Kidney (tissue), 14 donors: ENCODE results near the gene NUDT4. TPM values are rescaled to one million over a fixed set of nuclear protein-coding genes. Genes with fewer than 3 reads are reported as not detected.

Experiments used
- DNase-seq, 5 donors: peaks; one replicate each; pipeline ENCODE4 v3.0.0-alpha.2; 2013 to 2020
- FAIRE-seq: peaks from 2 replicates; lab custom pipeline; 2012; peaks lifted over from hg19 to GRCh38; lab: Jason Lieb, UNC
- H3K27ac ChIP-seq, 2 donors: one replicate each; pipeline ENCODE4 v1.7.0; 2013; ENCODE audit warnings: low read depth in 2 of 2, low read length in 2 of 2, inconsistent platforms in 1 of 2
- H3K27me3 ChIP-seq: one replicate; pipeline ENCODE4 v1.7.1; 2013; ENCODE audit warnings: low read length, inconsistent platforms; ENCODE audit not compliant: control insufficient read depth, insufficient read depth
- H3K36me3 ChIP-seq, 3 donors: one replicate each; pipeline versions ENCODE4 v1.7.0 to v1.7.1; 2013; ENCODE audit warnings: low read length in 3 of 3, control low read depth in 1 of 3, inconsistent platforms in 1 of 3; ENCODE audit not compliant: insufficient read depth in 3 of 3, control insufficient read depth in 2 of 3
- H3K4me1 ChIP-seq, 3 donors: one replicate each; pipeline versions ENCODE4 v1.7.0 to v1.7.1; 2013; ENCODE audit warnings: low read length in 3 of 3, inconsistent platforms in 1 of 3, low read depth in 1 of 3; ENCODE audit not compliant: control insufficient read depth in 2 of 3, insufficient read depth in 2 of 3
- H3K4me3 ChIP-seq, 3 donors: one replicate each; pipeline versions ENCODE4 v1.7.0 to v1.8.1; 2013; ENCODE audit warnings: low read length in 3 of 3, control low read depth in 1 of 3, inconsistent platforms in 1 of 3
- H3K9ac ChIP-seq, 3 donors: one replicate each; pipeline versions ENCODE4 v1.7.0 to v1.7.1; 2013; ENCODE audit warnings: low read length in 3 of 3, control low read depth in 1 of 3, inconsistent platforms in 1 of 3
- H3K9me3 ChIP-seq, 3 donors: one replicate each; pipeline versions ENCODE4 v1.7.0 to v1.7.1; 2013; ENCODE audit warnings: low read length in 3 of 3, control low read depth in 1 of 3, inconsistent platforms in 1 of 3; ENCODE audit not compliant: control insufficient read depth in 2 of 3, insufficient read depth in 1 of 3
- intact Hi-C: fragments of 100-400 bp; cut with DNase I; formaldehyde crosslinking; loops from one replicate; pipeline ENCODE4 v1.11.1; 2022
- polyA plus RNA-seq: library from polyadenylated mRNA; stranded (reverse); fragments of 350-450 nt; fragmentation: Illumina TruSeq; extraction: RNeasy Lipid Tissue Mini Kit (QIAGEN cat#74804); gene quantifications from one replicate; pipeline ENCODE4 v1.2.3, GENCODE V29; 2014; ENCODE audit warnings: low read depth, low replicate concordance; ENCODE audit not compliant: insufficient read depth
- total RNA-seq: library from RNA; stranded (reverse); fragmentation: NEBNext Ultra II Directional; extraction: Animal tissue kit (Norgen Biotek cat#: 25700); gene quantifications from one replicate; pipeline ENCODE4 v1.2.1, GENCODE V29; 2021
- TF ChIP-seq, protein P1 (sequence below): IDR thresholded peaks from 3 replicates; pipeline ENCODE4 v1.5.1; 2012; ENCODE audit warnings: mild to moderate bottlenecking, moderate library complexity, borderline replicate concordance; ENCODE audit not compliant: insufficient read depth; ENCODE audit errors: extremely low read depth
- donor health status: control.
- donor health status: control.
- donor health status: control.
- donor health status: control.
- donor health status: control.
- donor health status: DM: yes; HTN: yes; CAD: no.
- donor health status: Normal renal cell carcinoma (clear cell type).

NUDT4 gene
- total and polyA plus RNA-seq, 2 donors from 2014 or later, result 104 to 127 TPM

GRCh38 chr12:93341409-93342049 lies 36.2 kb upstream of the NUDT4 start:
- DNase-seq, result no peak
- intact Hi-C loops, result no loop called here

DNA sequence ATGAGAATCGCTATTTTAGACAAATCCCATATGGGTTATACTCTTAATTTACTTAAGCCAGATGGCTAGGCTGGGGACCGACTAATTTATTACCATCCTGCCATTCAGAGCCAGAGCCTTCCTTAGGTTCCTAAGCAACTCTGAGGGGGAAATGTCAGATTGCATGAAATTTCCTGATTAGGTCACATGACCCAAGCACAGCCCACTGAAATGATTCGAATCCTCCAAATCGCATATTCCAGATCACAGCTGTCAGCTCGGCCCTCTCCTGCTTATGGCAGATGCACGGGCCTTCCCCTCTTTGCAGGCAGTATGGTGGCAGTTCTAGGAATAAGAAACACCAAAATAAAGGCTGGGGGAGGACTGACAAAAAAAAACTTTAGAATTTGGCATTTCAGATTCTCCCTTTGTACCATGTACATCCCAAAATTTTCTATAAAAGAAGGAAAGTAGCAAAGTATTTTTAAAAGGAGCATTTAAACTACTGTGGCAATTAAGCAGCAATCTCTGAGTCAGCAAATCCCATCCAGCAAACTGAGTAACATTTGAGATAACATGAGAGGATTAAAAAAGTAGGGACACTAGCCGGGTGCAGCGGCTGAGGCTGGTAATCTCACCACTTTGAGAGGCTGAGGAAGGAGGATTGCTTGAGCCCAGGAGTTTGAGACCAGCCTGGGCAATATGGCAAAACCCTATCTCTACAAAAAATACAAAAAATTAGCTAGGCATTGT lies 30.5 kb upstream of the NUDT4 start:
- H3K4me1 ChIP-seq, result no peaks in the 10 kb centered on the region
- no peaks in the 10 kb centered on the region for H3K36me3 ChIP-seq
- FAIRE-seq, result no peak
- intact Hi-C loops, result no loop called here
- H3K4me3 ChIP-seq, result no peak overlapping the region
- peak in 3 of 5 donors; percentile 11 to 46 (median 30) for DNase-seq
- H3K9ac ChIP-seq, result no peak overlapping the region
- no peak overlapping the region for H3K27ac ChIP-seq
- no peaks in the 10 kb centered on the region for H3K9me3 ChIP-seq
- H3K27me3 ChIP-seq, result no peaks in the 10 kb centered on the region
- TF ChIP-seq, protein P1, sequence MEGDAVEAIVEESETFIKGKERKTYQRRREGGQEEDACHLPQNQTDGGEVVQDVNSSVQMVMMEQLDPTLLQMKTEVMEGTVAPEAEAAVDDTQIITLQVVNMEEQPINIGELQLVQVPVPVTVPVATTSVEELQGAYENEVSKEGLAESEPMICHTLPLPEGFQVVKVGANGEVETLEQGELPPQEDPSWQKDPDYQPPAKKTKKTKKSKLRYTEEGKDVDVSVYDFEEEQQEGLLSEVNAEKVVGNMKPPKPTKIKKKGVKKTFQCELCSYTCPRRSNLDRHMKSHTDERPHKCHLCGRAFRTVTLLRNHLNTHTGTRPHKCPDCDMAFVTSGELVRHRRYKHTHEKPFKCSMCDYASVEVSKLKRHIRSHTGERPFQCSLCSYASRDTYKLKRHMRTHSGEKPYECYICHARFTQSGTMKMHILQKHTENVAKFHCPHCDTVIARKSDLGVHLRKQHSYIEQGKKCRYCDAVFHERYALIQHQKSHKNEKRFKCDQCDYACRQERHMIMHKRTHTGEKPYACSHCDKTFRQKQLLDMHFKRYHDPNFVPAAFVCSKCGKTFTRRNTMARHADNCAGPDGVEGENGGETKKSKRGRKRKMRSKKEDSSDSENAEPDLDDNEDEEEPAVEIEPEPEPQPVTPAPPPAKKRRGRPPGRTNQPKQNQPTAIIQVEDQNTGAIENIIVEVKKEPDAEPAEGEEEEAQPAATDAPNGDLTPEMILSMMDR, result no peak

More at GRCh38 chr12:93341409-93342049, 36.2 kb upstream of the NUDT4 start:
- no peaks in the 10 kb centered on the region for H3K9me3 ChIP-seq
- FAIRE-seq, result no peak
- no peaks in the 10 kb centered on the region for H3K27me3 ChIP-seq
- no peak overlapping the region for H3K4me3 ChIP-seq
- H3K9ac ChIP-seq, result no peak overlapping the region
- H3K27ac ChIP-seq, result no peak overlapping the region
- H3K36me3 ChIP-seq, result no peaks in the 10 kb centered on the region
- H3K4me1 ChIP-seq, result no peaks in the 10 kb centered on the region
- TF ChIP-seq, protein P1, result no peak

GRCh38 chr12:93348575-93349435 lies 28.9 kb upstream of the NUDT4 start:
- Histone ChIP-seq H3K9me3 (no peaks in the 10 kb centered on the region), H3K4me1 (no peaks in the 10 kb centered on the region), H3K4me3 (no peak overlapping the region), H3K36me3 (no peaks in the 10 kb centered on the region), H3K9ac (no peak overlapping the region), H3K27ac (no peak overlapping the region), H3K27me3 (no peaks in the 10 kb centered on the region)
- no peak for DNase-seq
- no peak for FAIRE-seq
- intact Hi-C loops, result no loop called here
- TF ChIP-seq, protein P1, result no peak
